WERI-Rb-1 (cell line): Measurements from ENCODE around the gene CDH6.
A peak's percentile ranks its signal among the peaks of the same experiment; 100 is the strongest.

Experiments
- DNase-seq: peaks from one replicate; pipeline ENCODE4 v3.0.0-alpha.2; 2020
- H3K27ac ChIP-seq: fragments of 250-450 bp; sonication (Bioruptor Pico); 2 replicates; pipeline ENCODE4 v1.5.1; 2020; ENCODE audit warnings: mild to moderate bottlenecking, moderate library complexity
- H3K27me3 ChIP-seq: fragments of 250-450 bp; sonication (Bioruptor Pico); 2 replicates; pipeline ENCODE4 v1.5.1; 2021; ENCODE audit warnings: mild to moderate bottlenecking, low read depth, moderate library complexity; ENCODE audit not compliant: insufficient read depth, severe bottlenecking
- H3K36me3 ChIP-seq: fragments of 250-450 bp; sonication (Bioruptor Pico); 2 replicates; pipeline ENCODE4 v1.5.1; 2020; ENCODE audit warnings: mild to moderate bottlenecking, moderate library complexity
- H3K4me3 ChIP-seq: 2 replicates; pipeline ENCODE4 v1.5.1; 2011; ENCODE audit warnings: low read depth, mild to moderate bottlenecking, control low read depth, low read length
- H3K9me3 ChIP-seq: fragments of 250-450 bp; sonication (Bioruptor Pico); 2 replicates; pipeline ENCODE4 v1.5.1; 2021; ENCODE audit warnings: mild to moderate bottlenecking, moderate library complexity; ENCODE audit not compliant: severe bottlenecking
- CTCF ChIP-seq: IDR thresholded peaks from 2 replicates; pipeline ENCODE4 v1.5.1; 2011; ENCODE audit warnings: low read depth, mild to moderate bottlenecking, control low read depth, inconsistent platforms, low read length

Gene CDH6

GRCh38 chr5:31173614-31174013 is 19.9 kb upstream of the CDH6 start:
- no peaks in the 10 kb centered on the region for H3K27me3 ChIP-seq
- no peak overlapping the region for H3K4me3 ChIP-seq
- peaks cover 5% of the 10 kb centered on the region for H3K9me3 ChIP-seq
- H3K27ac ChIP-seq, result no peak overlapping the region
- no peak for TF ChIP-seq CTCF
- no peak for DNase-seq
- H3K36me3 ChIP-seq, result no peaks in the 10 kb centered on the region

DNA sequence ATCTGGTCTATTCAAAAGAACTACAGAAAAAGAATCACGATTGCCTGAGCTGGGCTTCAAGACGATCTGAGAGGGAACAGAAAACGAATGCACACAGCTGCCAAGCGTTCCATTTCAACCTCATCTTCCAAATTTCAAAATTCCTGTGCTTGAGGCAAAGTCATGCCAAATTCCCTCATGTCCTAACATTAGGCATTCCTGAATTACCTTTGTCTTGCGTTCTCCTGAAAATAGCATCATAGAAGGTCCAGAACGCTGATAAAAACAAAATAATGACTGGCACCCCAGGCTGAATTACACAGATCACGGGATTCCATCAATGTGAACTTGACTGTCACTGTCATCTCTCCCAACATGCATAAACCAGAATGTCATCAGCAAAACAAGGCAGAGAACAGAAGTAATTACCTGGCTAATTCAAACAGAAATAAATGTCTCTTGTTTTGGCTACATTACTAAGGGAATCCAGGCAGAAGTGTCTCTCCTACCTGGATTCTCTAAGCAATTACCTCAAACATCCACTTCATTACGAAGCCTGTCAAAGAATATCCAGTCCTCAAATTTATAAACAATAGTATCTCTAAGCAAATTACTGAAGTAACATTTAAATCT is 12.0 kb upstream of the CDH6 start:
- Histone ChIP-seq H3K9me3 (peaks cover 3% of the 10 kb centered on the region), H3K27ac (no peak overlapping the region), H3K36me3 (no peaks in the 10 kb centered on the region), H3K27me3 (no peaks in the 10 kb centered on the region), H3K4me3 (no peak overlapping the region)
- no peak for DNase-seq
- no peak for TF ChIP-seq CTCF

DNA sequence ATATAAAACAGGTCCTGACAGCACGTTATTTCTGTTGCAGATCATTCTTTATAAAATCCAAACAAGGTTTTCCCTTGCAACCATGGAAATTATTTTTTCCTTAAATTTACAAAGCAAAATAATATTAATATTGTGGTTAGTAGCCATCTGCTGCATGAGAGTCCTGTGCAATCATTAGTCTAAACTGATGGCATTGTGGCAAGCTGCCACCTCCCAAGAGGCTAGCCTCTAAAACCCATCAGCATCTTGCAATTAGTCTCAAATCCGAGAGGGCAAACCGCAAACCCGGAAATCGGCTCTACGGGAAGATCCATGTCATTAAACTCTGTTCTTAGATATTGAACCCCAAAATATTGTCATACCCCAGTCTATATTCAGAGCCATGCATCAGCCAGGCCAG is 11.3 kb upstream of the CDH6 start:
- Histone ChIP-seq H3K4me3 (no peak overlapping the region), H3K9me3 (peaks cover 3% of the 10 kb centered on the region), H3K27ac (no peak overlapping the region), H3K27me3 (no peaks in the 10 kb centered on the region), H3K36me3 (no peaks in the 10 kb centered on the region)
- no peak for DNase-seq
- TF ChIP-seq CTCF, result no peak

- H3K9me3 ChIP-seq, result no peaks in the 10 kb centered on the region
- DNase-seq, result no peak
- TF ChIP-seq CTCF, result no peak
- H3K36me3 ChIP-seq, result no peaks in the 10 kb centered on the region
- H3K4me3 ChIP-seq, result no peak overlapping the region
- no peaks in the 10 kb centered on the region for H3K27me3 ChIP-seq
- no peak overlapping the region for H3K27ac ChIP-seq
These were observed 7.5 kb upstream of the CDH6 start for GRCh38 chr5:31185951-31186350.

DNA sequence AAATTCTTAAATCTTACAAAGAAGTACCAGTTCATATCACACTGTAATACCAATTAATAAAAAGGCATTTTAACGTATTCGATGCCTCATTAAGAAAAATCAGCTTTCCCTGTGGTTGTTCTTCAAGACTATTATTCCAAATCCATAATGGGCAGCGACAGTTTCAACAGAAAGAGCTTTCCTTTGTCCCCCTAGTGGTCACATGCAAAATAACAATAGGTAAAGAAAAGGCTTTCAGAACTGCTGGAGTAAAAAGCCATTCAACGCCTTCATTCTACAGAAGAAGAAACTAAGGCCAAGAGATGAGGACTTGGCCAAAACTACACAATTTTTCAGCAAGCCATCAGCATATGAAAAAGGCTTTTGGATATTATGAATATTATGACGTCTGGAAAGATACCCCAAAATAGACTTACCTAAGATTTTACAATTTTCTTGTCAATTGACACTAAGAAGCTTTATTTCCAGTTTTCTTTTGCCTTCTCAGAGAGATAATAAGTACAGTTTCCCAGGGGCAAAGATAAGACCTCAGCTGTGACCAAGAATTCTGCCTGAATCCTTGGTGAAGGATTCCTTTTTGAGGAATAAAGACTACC is 6.7 kb upstream of the CDH6 start:
- TF ChIP-seq CTCF, result peak; percentile 60
- no peak for DNase-seq
- Histone ChIP-seq H3K27me3 (no peaks in the 10 kb centered on the region), H3K27ac (no peak overlapping the region), H3K36me3 (no peaks in the 10 kb centered on the region), H3K9me3 (no peaks in the 10 kb centered on the region), H3K4me3 (no peak overlapping the region)

DNA sequence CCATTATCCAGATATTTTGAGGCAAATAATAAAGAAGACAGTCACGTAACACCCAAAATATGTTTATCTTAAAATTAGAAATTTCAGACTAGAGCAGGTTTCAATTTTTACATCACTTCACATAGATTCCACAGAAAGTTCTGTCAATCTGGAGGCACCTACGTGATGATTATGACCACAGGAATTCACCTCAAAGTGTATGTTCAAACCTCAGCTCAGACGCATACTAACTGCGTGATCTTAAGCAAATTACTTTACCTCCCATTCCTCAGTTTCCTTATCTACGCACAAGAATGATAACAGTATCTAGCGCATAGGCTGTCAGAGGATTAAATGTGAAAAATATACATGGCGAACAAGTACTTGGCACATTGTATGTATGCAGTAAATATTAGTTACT is 5.9 kb upstream of the CDH6 start:
- no peak for DNase-seq
- H3K9me3 ChIP-seq, result no peaks in the 10 kb centered on the region
- no peak overlapping the region for H3K4me3 ChIP-seq
- TF ChIP-seq CTCF, result no peak
- H3K27ac ChIP-seq, result no peak overlapping the region
- no peaks in the 10 kb centered on the region for H3K27me3 ChIP-seq
- H3K36me3 ChIP-seq, result no peaks in the 10 kb centered on the region
